ENCODE results near the gene POLDIP3. TPM values are rescaled to one million over a fixed set of nuclear protein-coding genes. Genes with fewer than 3 reads are reported as not detected.
A peak's percentile ranks its signal among the peaks of the same experiment; 100 is the strongest.
"Not testable (repeated sequence)": the region's sequence is repeated elsewhere in the genome, so short reads cannot be mapped to it uniquely, and the experiment has no call there.

POLDIP3 gene
- total RNA-seq, 1 donor from 2014 or later, result 32.1 TPM

DNA sequence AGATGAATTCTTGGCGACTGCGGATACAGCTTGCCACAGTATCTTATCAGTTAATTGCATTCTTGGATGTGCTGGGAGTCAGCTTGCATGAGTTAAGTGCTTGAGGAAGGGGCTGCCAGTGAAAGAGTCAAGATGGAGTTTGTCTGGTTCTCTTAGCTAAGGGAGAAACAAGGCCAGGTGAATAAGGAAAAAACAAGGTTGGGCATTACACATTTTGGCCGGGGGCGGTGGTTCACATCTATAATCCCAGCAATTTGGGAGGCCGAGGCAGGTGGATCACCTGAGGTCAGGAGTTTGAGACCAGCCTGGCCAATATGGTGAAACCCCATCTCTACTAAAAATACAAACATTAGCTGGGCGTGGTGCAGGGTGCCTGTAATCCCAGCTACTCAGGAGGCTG is 66.6 kb downstream of the POLDIP3 start:
- DNase-seq; intact Hi-C loops (cut with DNase I); ATAC-seq (ENCODE audit: poor library complexity): not testable (repeated sequence)

DNA sequence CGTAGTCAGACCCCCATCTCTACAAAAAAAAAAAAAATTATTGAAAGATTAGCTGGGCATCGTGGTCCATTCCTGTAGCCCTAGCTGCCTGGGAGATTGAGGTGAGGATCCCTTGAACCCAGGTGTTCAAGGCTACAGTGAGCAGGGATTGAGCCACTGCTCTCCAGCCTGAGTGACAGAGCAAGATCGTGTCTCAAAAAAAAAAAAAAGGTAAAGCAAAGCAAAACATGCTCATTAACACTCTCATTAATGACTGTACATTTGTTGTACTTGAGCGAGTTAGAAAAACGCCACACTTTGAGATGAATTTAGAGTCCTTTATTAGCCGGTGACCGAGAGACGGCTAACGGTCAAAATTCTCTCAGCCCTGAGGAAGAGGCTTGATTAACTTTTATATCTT is 67.1 kb downstream of the POLDIP3 start:
- ATAC-seq (ENCODE audit: poor library complexity) (no peak), DNase-seq (no peak)
- intact Hi-C loops (cut with DNase I), result no loop called here

DNA sequence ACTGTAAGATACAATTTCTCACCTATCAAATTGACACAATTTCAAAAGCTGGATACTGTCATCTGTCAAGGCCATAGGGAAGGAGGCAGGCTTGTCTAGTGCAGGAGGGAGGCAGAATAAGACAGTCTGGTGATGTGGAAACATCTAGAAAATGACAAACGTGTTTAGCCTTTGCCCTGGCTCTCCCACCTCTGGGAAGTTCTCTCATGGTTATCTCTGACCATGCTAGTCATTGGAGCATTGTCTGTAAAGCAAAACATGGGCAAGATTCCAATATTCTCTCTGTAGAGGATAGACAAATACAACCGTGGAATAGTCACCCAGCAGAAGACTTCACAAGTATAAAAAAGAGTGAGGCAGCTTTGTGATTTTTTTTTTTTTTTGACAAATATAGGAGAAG is 70.0 kb downstream of the POLDIP3 start:
- ATAC-seq (ENCODE audit: poor library complexity), result no peak
- no peak for DNase-seq
- intact Hi-C loops (cut with DNase I), result no loop called here

DNA sequence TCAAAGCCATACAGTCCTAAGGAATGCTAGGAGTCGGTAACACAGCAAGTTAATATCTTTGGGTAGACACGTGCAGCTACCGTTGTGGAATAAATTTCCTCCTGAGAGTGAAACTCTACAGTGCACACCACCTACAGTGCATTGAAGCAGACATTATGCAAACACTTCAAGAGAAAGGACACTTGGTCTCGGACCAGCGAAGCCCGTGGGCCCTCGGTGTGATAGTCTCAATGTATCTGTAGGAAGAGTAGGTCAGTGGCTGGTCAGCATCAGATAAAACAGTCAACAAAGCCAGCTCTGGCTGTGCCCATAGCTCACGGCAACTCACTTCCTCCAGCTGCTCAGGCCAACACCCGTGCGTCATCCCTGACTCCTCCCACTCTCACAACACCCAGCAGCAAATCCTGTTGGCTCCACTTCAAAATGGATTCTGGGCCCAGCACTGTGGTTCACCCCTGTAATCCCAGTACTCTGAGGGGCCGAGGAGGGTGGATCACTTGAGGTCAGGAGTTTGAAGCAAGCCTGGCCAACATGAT is 75.4 kb downstream of the POLDIP3 start:
- intact Hi-C loops (cut with DNase I); DNase-seq: not testable (repeated sequence)
- ATAC-seq (ENCODE audit: poor library complexity), result peak; percentile 72

DNA sequence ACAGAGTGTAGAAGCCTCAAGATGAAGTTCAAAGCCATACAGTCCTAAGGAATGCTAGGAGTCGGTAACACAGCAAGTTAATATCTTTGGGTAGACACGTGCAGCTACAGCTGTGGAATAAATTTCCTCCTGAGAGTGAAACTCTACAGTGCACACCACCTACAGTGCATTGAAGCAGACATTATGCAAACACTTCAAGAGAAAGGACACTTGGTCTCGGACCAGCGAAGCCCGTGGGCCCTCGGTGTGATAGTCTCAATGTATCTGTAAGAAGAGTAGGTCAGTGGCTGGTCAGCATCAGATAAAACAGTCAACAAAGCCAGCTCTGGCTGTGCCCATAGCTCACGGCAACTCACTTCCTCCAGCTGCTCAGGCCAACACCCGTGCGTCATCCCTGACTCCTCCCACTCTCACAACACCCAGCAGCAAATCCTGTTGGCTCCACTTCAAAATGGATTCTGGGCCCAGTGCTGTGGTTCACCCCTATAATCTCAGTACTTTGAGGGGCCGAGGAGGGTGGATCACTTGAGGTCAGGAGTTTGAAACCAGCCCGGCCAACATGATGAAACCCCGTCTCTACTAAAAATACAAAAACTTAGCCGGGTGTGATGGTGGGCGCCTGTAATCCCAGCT is 77.4 kb downstream of the POLDIP3 start:
- intact Hi-C loops (cut with DNase I); DNase-seq: not testable (repeated sequence)
- ATAC-seq (ENCODE audit: poor library complexity), result peak; percentile 68

DNA sequence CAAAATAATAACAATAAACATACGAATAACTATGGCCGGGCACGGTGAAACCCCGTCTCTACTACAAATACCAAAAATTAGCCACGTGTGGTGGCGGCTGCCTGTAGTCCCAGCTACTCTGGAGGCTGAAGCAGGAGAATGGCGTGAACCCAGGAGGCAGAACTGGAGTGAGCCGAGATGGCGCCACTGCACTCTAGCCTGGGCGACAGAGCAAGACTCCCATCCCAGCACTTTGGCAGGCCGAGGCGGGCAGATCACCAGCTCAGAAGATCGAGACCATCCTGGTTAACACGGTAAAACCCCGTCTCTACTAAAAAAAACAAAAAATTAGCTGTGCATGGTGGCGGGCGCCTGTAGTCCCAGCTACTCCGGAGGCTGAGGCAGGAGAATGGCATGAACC is 78.0 kb downstream of the POLDIP3 start:
- intact Hi-C loops (cut with DNase I); DNase-seq; ATAC-seq (ENCODE audit: poor library complexity): not testable (repeated sequence)

DNA sequence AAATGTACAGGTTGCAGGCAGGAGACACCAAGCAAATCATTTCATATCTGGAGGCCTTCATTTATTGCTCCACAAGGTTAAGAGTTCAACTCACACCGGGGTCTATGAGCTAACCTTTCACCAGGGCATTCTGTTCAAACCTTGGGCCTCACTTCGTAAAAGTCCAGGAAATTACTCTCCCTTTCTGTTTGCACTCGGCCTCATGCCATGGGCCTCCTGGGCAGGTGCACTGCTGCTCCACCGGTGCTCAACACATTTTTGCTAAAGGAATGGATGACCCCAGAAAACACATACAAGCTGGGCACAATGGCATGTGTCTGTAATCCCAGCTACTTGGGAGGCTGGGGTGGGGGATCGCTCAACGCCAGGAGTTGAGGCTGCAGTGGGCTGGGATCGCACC is 78.5 kb downstream of the POLDIP3 start:
- DNase-seq (no peak), ATAC-seq (ENCODE audit: poor library complexity) (no peak)
- intact Hi-C loops (cut with DNase I), result no loop called here

DNA sequence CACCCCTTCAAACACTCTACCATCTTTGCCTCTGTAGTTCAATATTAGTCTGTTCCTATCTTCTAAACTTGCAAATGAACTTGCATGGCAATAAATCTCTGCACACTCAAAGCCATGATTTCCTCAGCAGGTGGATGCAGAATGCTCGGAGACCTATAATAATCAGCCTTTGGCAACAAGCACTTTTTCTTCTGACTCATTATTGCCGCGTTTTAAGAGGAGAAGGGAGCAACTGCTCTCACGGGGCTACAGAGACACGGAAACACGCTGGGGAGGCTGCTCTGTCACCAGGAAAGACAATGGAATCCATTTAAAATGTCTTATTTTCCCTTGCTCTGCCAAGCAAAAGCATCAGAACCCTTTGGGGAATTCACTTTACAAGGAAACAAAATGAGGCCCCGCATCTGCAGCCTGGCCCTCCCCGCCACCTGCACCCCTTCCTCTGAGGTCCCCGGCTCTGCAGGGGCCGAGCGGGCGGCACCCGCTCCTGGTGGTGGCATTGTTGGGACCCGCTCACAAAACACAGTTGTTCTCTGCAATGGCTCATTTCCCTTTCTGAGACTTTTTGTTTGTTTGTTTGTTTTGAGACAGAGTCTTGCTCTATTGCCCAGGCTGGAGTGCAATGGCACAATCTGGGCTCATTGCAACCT is 79.5 kb downstream of the POLDIP3 start:
- DNase-seq; intact Hi-C loops (cut with DNase I); ATAC-seq (ENCODE audit: poor library complexity): not testable (repeated sequence)

Other genes starting within 250 kb of the POLDIP3 start
- 1.9 TPM for gene NFAM1, start 182.5 kb downstream of the POLDIP3 start, total RNA-seq
- 14.3 TPM for gene RRP7A, start 95.1 kb downstream of the POLDIP3 start, total RNA-seq
- 2.4 TPM for gene SERHL2, start 60.9 kb downstream of the POLDIP3 start, total RNA-seq
- gene ATP5MGL, start 25.7 kb upstream of the POLDIP3 start, total RNA-seq, result 0.38 TPM
- gene CYB5R3, start 34.5 kb upstream of the POLDIP3 start, total RNA-seq, result 216 TPM
- 76.1 TPM for gene A4GALT, start 106.0 kb upstream of the POLDIP3 start, total RNA-seq
- 22.4 TPM for gene ARFGAP3, start 242.4 kb upstream of the POLDIP3 start, total RNA-seq